ENCODE measurements around the gene GPR12.
A peak's percentile ranks its signal among the peaks of the same experiment; 100 is the strongest.
"Not testable (repeated sequence)": the region's sequence is repeated elsewhere in the genome, so short reads cannot be mapped to it uniquely, and the experiment has no call there.

Gene GPR12

DNA sequence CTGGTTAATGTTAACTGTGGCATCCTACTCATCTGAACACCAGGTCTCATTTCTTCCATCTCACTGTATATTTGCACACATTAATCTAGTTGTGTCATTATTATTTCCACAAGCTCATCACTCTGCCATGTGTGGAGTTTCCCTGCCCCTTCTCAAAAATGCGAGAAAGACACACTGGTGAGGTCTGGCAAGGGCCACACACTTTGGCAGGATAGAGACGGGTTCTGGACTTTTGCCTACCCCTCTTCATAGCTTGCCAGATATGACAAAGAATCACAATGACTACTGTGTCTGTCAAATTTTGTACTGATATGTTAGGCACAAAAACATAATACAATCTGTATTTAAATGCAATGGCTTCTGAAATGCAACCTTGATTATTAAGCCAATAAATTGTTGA, 12.9 kb downstream of the GPR12 start:
- DNase-seq, result no peak

DNA sequence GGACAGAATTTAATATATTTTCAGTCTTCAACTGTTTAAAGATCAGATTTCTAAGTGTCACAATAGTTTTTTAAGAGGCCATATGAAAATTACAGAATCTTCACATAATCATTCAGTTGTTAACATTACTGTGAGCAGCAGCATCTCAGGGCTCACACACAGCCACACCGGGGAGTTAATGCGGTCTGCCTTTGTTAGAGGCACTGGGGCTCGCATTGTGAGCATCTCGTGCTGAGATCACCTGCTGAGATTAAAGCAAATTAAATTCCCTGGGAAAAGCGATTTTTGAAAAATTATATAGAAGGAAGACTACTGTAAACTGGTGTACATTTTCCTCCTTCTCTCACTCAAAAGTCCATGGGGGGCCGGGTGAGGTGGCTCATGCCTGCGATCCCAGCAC, 16.6 kb downstream of the GPR12 start:
- no peak for DNase-seq

DNA sequence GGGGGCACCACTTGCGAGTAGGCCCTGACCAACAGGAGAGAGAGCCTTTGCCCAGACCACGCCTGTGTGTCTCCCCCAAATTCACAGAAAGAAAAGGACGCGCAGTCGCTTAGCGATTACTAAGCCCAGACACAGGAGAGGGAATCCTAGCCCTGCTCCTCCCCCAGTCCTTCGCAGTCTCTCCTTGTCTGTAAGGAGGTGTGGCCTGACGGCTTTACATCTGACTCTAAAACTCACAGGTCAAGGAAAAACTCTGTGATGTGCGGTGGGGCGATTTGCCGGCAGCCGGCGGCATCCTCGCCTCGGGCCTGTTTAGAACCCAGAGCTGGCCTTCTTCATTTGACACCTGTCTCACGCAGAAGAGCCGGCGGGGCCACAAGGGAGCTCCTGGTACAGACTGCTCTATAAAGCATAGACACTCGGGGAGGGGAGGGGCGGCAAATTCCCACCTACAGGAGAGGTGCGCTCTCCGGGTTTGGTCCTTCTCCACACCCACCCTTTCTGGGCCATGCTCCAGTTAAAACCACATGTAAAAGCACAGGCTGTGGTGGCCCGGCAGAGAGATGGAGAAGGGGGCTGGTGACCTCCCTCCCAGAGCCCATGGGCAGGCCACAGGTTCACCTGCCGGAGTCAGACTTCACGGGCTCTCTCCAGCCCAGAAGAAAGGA, 17.8 kb downstream of the GPR12 start:
- no peak for DNase-seq

DNA sequence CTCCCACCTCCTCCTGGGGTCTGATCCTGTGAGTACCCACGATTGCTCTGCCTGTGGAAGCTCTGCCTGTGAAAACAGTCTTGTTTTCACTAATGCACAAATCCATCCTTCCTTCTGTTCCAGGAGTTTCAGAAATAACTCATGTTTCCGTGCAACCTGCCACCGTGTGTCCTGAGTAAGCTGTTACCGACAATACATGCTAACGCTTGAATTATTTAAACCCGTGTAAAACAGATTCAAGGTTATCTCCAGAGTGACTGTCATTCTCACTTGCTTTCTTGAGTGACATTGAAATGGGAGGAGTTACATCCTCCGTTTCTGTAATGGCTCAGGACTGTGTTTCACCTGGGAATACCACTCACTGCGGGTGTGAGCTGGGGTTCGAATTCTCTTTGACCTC, 24.9 kb downstream of the GPR12 start:
- no peak for DNase-seq

DNA sequence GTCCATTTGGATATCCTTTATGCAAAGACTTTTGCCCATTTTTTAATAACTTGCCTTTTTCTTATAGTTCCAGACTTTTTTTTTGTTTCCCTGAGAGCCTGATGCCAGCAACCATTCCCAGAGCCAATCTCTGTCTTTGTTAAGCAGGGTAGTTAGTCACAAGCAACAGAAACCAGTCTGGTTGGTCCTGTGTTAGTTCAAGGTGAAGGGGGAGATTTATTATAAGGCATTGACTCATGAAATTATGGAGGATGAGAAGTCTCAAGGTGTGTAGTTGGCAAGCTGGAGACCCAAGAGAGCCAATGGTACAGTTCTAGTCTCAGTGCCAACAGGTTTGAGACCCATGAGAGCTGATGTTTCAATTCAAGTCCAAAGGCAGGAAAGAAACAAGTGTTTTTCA, 33.0 kb downstream of the GPR12 start:
- DNase-seq, result no peak

DNA sequence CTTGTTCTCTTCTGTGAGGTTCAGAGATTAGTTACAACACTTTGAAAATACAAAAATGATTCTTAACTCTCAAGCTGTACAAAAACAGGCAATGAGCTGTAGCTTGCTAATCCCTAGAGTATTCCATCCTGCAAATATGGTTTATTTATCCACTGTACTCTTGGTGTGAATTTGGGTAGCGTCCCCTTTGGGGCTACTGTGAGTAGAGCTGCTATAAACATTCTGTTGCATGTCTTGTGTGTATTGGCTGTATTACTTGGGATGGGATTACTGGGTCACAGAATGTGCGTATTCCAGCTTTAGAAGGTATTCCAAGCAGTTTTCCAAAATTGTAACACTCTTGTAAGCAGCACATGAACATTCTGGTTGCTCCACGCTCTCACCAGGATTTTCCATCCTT, 33.5 kb downstream of the GPR12 start:
- no peak for DNase-seq

DNA sequence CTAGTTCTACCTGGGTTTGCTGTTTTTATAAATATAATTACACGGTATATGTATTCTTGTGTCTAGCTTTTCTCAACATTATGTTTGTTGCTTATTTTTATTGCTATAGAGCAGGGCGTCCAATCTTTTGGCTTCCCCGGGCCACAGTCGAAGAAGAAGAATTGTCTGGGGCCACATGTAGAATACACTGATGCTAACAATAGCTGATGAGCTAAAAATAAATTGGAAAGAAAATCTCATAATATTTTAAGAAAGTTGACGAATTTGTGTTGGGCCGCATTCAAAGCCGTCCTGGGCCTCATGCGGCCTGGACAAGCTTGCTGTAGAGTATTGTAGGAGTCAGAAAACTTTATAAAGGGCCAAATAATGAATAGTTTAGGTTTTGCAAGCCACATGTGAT, 33.9 kb downstream of the GPR12 start:
- no peak for DNase-seq

DNA sequence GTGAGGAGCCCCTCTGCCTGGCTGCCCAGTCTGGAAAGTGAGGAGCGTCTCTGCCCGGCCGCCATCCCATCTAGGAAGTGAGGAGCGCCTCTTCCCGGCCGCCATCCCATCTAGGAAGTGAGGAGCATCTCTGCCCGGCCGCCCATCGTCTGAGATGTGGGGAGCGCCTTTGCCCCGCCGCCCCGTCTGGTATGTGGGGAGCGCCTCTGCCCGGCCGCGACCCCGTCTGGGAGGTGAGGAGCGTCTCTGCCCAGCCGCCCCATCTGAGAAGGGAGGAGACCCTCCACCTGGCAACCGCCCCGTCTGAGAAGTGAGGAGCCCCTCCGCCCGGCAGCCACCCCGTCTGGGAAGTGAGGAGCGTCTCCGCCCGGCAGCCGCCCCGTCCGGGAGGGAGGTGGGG, 37.0 kb downstream of the GPR12 start:
- DNase-seq, result not testable (repeated sequence)

DNA sequence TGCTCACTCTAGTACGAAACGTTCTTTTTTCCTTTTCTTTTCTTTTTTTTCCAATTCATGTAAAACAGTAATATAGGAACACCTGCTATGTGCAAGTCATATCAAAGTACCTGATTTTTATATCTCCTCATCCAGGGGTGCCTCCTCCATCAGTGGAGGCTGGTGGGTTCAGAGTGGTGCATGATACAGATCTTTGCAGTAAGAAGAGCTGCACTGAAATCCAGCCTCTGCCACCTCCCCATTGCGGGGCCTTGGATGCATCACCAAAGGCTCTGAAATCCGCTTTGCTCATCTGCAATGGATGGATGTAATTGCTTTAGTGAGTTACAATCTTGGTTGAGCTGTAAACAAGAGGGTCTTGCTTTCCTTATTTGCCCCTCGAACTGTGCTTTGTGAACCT, 38.3 kb downstream of the GPR12 start:
- no peak for DNase-seq

DNA sequence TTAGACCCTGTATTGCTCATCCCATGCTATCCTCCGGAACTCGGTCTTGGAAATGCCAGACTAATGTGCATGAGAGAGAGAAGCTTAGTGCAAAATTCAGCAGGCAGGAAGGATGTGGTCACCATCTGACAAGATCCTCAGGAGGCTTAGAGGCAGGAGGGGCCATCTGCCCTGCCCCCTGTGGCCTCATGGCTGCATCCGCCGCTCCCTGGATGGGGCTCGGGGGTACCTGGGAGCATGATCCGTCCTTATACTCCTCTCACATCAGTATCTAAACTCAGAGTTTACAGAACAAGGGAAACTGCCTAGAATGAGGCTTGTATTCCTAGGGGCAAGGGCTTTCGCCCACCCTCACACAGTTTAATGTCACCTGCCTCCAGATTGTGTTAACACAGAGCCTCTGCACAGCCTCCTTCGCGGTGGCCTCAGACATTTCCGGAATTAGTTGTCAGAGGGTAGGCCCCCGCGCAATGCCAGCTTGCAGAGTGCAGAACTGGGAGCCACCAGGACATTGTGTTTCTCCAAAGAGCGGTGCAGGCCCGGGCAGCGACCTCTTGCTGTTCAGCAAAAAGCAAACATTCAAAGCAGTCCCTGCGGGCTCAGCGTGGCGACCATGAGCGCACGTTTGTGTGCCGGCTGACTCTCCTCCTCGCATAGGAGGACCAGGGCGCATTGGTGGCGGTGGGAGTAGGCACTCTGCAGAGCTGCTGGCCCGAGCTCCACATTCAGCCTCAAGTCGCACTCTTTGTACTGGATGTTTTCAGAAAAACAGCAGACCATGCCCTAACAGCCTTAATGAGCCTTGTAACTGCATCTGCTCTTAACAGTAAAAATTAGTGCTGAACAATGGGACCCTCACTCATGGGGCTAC, 39.1 kb downstream of the GPR12 start:
- DNase-seq, result peak; percentile 5

DNA sequence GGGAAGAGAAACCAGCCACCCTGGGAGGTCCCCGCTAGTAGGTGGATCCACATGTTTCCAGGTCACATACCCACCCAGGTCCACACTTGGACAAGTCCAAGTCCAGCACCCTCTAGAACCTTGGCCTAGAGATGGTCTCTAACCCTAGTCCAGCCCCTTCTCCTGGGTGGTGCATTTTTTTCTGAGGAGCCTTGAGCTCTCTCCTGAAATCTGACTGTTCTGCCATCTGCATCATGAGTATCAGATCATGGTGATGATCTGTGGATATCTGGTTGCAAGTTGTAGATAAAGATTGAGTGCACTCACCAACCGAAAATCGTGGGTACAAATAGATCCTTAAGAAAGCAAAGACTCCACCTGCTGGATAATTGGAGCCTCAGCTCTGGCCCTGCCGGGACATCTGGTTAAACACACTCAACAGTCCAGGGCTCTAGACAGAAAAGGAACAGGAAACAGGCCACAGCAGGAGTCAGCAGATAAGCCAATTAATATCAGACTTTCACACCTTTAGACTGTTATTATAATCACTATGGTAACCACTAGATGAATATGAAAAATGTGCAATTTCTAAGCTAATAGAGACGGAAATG, 41.1 kb downstream of the GPR12 start:
- no peak for DNase-seq

DNA sequence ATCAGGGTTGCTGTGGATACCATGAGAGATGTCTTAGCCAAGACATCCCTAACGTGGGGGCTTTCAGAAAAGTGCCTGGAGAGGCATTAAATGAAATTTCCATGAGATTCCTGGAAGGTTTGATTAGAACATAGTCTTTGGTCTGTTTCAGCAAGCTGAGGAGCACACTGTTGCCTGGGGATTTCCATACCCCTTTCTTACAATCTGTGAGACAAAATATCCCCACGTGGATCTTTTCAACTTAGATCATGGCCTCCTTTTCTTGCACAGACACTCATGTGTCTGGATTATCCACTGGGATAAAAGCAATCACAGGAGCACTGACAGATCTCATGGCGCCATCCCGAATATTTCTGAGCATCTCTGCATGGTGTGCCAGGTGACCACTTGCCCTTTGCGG, 41.7 kb downstream of the GPR12 start:
- DNase-seq, result no peak

DNA sequence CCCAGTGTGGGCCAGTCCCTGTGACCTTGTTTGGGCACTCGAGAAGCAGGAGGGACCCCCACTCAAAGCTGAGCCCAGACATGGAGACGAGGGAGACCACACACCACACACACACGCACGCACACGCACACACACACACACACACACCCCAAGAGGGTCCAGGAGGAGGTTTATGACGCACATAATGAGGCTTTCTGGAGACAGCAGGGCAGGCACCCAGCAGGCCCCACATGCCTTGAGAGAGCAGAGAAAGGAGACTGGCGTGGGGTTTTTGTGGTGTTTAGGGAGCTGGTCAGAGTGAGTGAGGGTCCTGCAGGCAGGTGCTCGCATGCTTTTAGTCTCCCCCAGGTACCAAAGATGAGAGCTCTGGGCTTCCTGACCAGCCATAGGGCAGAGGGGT, 42.4 kb downstream of the GPR12 start:
- no peak for DNase-seq

DNA sequence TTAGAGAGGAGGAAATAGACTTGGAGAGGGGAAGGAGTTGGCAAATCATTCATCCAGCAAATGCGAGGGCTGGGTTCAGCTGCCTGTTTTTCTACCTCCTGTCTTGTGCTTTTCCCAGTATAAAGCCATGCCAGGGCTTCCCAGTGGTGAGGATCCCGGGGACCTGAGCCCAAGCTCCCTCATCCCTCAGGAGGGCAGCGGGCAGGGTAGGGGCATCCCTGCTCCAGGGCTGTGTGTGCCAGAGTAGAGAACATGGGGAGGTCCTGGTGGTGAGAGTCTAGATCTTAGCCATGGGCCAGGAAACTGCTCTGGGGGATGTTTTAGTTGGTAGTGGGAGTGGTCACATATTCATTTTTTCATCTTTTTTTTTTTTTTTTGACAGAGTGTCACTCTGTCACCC, 43.6 kb downstream of the GPR12 start:
- no peak for DNase-seq

DNA sequence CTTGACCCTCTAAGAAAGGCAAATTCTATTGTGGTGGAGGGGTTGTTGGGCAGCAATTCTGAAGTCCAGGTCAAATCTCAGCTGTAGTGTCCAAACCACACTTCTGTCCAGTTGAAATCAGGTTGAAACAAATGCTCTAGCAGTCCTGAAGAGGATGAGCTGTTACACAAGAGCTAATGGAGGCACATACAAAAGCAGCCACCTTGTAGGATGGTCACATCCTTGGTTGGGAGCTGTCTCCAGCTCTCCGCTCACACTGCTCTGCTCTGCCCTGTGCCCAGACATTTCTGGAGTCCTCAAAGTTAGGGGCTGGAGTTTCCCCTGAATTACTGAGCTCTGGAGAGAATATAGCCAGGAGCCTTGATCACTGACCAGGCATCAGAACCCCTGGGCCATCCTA, 47.2 kb downstream of the GPR12 start:
- DNase-seq, result no peak

DNA sequence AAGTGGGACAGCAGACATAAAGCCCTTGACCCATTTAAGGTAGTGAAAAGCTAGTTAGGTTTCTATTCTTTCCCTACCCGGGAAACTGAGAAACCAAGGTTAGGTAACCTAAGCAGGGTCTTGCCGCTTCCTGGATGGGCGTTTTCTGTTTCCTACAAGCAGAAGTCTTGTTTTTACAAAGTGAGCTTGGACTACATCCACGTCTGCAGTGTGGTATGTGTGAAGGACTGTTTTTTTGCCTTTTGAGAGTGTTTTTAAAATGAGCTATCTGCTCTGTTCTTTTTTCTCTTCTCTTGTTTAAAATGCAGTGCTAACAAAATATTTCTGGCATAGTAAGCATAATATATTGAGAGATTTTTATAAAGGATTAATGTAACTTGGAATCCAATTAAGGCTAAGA, 49.4 kb downstream of the GPR12 start:
- no peak for DNase-seq

DNA sequence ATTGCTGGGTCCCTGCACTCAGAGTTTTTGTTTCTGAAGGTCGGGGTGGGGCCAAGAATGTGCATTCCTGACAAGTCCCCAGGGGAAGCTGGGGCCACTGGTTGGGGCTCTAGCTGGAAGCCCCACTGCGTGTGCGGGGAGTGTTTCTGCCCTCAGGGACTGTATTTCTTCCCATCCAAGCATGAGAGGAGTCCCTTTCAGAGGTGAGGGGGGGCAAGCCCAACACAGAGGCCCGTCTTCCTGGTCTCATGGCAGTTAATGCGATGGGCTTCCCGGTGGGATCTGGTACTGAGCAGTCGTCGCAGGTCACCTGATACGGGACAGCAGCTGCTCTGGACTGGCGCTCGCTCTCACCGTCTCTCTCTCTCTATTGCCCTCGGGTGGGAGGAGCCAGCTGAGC, 50.4 kb downstream of the GPR12 start:
- no peak for DNase-seq

DNA sequence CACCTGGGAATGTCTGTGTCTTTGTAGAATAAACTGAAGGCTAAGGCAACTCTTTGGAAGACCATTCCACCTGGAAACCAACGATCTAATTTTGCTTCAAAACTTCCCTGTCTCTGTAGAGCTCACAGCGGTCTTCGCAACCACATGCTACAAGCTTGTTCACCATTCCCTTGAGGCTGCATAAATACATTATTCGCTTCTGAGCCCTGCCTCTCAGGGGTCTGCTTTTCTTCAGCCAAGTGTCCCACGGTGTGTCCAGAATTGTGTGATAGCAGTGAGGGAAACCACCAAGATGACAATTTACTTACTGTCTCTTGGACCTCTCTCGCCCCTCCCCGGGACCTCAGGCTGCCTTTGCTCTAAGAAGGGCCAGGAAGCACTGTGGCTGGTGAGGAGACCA, 51.1 kb downstream of the GPR12 start:
- no peak for DNase-seq

DNA sequence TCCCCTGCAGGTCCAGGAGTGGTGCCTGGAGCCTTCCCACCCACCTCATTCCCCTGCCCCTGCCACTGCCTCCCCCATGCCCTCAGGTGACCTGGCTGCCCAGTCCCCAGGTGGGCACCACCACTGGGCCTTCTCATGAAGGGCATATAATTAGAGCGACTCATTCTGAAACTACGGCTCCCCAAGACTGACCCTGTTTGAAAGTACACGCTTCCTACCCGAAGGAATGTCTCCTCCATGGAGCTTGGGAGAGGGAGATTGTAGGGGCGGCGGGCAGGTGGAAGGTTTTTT, 52.6 kb downstream of the GPR12 start:
- DNase-seq, result no peak

DNA sequence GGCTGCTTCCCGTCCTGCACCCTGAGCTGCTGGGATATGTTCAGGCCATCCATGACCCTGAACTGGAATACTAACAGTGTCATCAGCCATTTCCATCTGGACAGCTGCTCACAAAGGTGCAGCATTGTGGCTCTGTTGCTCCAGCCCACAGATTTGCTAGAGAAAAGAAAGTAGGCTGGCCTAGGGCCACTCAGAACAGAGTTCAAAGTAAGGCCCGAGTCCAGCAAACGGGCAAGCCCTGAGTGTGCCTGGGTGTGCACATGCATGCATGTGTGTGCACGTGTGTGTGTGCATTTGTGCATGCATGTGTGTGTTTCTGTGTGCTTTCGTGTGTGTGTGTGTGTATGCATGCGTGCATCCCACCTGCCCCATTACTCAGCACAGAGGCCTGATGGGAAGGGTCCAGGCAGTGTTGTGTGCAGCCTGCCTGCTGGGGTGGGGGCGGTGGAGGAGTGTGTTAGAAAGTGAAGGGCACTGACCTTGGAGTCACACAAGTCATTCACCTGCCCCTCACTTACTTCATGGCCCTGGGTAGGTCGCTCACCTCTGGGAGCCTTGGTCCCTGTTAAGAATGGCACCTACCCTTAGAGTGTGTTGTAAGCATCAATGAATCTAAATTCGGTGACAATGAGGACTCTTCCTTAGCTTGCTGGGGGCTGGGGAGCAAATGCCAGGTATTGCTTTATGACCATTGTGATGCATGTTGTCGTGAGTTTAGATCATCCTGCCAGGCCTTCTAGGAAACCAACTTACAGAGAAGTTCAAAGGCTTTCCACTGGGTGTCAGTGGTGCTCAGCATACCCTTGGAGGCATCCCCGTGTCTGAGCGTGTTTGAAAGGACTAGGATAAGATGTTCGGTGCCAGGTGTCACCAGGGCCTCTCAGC, 53.2 kb downstream of the GPR12 start:
- DNase-seq, result peak; percentile 35

DNA sequence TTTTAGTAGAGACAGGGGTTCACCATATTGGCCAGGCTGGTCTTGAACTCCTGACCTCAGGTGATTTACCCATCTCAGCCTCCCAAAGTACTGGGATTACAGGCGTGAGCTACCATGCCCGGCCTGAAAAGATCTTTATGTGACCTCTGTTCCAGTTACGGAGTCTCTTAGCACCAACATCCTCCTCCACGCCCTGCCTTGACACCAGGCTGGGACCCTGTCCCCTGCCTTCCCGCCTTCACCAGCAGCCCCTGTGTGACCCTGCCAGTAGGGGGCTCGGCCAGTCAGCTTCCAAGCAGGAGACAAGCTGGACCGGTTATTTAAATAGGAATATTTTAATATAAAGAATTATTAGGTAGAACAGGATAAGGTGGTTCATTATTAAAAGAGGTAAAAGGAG, 54.2 kb downstream of the GPR12 start:
- no peak for DNase-seq

DNA sequence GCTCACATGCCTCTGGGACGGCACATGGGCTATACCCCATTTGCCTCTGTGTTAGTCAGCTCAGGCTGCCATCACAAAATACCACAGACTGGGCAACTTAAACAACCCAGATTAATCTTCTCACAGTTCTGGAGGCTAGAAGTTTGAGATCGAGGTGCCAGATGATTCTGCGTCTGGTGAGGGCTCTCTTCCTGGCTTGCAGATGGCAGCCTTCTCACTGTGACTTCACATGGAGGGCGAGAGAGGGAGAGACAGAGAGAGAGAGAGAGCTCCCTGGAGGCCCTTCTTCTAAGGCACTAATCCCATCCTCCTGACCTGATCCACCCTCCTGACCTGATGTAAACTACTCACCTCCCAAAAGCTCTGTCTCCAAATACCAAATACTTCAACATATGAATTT, 55.0 kb downstream of the GPR12 start:
- no peak for DNase-seq

All from fibroblast of skin of back (primary cell).